GM15510 (cell line): ENCODE measurements around the gene MINK1.
A peak's percentile ranks its signal among the peaks of the same experiment; 100 is the strongest.

Experiments
- POLR2A ChIP-seq: IDR thresholded peaks from 3 replicates; pipeline ENCODE4 v1.6.1; 2011; ENCODE audit warnings: borderline replicate concordance; ENCODE audit not compliant: insufficient read length; ENCODE audit errors: extremely low read depth

Gene MINK1

GRCh38 chr17:4897198-4897687, 64.1 kb downstream of the MINK1 start:
- TF ChIP-seq POLR2A, result no peak

DNA sequence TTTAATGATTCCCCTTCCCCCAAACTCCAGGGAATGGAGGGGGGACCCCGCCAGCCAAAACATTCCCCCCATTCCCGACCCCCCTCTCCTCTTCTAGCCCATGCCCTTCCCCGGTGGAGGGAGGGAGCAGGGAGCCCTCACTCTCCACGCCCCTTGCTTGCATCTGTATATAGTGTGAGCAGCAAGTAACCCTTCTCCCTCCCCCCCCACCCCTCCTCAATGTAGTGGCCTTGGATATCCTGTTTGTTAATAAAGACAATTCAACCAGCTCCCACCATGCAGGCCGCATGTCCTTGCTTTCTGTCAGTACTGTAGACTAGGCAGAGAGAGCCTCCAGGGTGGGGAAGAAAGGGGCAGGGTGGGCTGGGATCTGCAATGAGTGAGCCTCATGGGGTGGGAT, 64.6 kb downstream of the MINK1 start:
- TF ChIP-seq POLR2A, result no peak

- TF ChIP-seq POLR2A, result no peak
Observed at GRCh38 chr17:4898351-4898750, 65.2 kb downstream of the MINK1 start.

DNA sequence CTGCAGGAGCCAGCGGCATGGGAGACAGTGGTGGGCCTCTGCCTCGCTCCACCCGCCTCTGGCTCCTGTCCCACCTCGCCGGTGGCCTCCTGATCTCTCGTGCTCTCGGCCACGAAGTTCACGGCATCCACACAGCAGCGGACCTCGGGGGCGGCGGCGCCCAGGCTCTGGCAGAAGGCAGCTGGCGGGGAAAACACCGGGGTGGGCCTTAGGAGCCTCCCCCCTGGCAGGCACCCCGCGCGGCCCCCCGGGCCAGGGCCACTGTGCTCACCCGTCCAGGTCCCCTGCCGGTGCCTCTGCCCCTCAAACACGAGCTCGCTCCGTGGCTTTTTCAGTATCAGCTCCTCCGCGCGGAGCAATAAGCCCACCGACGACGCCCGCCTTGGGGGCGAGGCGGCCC, 65.8 kb downstream of the MINK1 start:
- peak; percentile 21 for TF ChIP-seq POLR2A

- no peak for TF ChIP-seq POLR2A
Observed at GRCh38 chr17:4899341-4900230, 66.4 kb downstream of the MINK1 start, which contains the start of gene C17orf107. C17orf107 (plus strand) TSS chr17:4899536; CDS start chr17:4899763, 227 bp downstream.

DNA sequence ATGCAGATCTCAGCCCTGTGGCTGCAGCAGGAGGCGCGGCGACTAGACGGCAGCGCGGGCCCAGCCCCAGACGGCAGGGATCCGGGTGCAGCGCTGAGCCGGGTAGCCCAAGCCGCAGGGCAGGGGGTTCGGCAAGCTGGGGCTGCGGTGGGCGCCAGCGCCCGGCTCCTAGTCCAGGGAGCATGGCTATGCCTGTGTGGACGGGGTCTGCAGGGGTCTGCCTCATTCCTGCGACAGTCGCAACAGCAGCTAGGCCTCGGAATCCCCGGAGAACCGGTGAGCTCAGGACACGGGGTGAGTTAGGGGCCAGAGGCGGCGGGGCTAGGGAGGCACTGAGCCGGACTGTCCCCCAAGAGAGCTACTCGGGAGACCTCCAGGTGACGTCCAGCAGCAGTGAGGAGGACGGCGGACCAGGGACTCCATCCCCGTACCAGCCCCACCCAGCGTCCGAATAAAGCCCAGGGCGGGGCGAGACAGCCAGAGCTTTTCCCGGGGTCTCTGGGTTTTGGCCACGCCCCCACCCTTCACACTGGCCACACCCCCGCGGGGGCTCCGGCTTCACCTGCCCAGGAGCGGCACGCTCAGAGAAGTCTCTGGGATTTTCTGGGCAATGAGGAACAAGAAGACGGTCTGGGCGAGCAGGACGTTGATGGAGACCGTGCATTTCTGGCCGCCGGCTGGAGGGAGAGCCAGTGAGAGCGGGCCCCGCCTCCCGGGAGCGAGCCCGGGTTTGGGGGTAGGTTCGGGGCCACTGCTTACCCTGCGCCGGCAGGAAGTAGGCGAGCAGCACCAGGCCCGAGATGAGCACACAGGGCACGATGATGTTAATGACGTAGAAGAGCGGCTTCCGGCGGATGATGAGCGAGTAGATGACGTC, 67.3 kb downstream of the MINK1 start:
- TF ChIP-seq POLR2A, result no peak

GRCh38 chr17:4901108-4901647, 68.0 kb downstream of the MINK1 start:
- no peak for TF ChIP-seq POLR2A

DNA sequence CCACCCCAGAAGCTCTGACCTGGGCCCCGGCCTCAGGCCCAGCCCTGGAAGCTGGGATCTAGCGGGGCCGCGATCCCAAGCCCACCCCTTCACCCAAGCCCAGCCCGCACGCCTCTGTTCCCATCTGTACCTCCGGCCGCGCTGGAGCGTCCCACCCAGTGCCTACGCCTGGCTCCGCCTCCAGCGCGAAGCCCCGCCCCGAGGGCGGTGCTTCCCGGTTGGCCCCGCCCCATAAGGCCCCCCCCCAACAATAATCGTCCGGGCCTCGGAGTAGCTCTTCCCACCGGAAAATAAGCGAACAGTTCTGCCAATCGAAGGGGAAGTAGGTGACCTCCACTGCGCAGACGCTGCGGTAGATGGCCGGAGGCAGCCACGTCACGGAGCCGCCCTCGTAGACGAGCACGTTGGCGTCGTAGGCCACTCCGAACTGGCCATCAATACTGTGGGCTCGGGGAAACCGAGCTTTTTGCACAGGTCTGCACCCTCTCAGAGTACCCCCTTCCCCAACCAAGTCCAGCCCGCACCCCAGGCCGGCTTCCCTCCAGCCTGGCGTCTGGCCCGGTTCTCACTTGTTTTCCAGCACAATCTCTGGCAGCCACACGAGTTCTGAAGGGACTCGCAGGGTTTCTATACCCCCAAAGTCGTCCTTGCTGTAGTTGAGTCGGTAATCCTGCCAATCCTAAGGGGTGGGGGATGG, 68.7 kb downstream of the MINK1 start:
- TF ChIP-seq POLR2A, result no peak

DNA sequence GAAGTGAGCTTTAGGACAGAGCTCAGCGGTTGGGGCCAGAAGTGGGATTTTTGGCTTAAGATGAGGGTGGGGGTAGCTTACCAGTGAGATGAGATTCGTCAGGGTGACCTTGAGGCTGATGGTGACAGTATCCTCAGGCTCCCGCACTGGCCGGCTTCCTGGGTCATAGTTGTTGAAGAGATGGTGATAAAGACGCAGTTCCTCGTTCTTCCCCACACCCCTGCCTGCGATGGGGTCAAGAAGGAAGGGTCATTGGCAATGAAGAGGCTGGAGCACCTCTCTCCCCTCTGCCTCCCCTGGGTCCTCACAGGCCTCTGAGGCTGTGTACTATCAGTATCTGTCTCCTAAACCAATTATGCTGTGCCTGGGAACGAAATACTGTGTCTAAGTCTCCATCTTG, 69.4 kb downstream of the MINK1 start:
- TF ChIP-seq POLR2A, result no peak

DNA sequence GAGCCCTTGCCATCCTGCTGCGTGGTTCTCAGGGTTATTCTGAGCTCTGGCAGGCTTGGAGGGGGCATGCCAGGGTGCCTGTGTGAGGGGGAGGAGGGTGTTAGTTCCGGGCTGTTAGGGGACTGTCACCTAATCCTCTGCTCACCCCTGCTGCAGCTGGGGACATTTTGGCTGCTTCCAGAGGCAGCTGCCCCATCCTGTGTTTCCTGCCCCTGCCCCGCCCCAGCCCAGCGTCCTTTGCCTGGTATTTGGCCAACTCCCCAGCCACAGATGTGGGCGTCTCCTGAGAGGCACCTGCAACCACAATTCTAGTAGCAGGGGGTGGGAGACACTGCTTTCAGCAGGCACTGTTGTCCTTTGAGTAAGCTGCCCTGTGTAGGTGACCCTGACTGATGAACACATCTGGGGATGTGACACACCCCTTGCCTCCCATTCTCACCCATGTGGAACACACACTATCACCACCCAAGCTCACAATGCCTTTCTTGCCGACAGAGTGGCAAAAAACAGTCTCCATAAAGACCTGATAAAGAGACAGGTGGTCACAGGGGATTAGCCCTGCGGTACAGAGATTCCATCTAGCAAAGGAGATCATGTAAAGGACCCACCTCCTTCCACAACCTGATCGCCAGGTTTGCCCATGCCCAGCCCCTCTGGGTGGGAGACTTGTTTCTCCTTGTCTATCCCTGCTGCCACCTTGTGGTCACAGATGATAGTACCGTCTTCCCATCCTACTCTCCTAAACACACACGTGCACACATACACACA, 70.1 kb downstream of the MINK1 start, which contains the start of gene CHRNE:
CHRNE (minus strand) TSS at position 48 of the 768 bp plus-strand sequence; CDS start at position 13, 35 bp downstream.
- TF ChIP-seq POLR2A, result no peak

DNA sequence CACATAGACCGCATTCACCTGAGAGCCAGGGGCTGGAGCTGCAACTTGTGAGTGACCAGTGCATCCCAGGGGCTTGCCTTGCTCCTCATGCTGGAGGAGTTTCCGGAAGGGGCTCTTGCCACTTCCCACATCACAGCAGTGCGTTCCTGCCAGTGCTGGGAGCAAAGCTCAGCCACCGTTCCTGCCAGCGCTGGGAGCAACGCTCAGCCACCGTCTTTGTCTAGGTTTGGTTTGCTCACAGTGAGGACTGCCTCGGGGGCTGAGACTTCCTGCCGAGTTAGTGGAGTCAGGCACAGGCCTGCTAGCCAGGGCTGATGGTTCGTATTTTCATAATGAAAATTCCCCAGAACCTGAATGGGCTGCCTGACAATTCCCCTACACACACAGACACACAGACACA, 75.2 kb downstream of the MINK1 start:
- TF ChIP-seq POLR2A, result no peak

GRCh38 chr17:4908711-4909496, 75.8 kb downstream of the MINK1 start:
- TF ChIP-seq POLR2A, result no peak

DNA sequence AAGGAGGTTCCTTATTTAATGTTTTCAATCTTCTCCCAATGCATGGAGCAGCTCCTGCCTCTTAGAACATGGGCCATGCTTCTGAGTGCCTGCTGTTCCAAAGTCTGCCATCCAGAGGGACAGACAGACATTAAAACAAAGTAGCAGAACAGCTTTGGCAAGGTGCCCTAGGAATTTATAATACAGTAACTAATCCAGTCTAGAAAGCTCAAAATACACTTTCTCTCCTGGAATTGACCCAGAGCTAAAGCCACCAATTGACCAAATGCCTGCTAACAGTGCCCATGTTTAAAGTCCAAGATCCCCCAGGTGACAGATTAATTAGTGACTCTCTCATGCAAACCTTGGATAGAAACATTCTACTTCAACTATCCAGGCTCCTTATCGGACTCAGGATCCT, 80.9 kb downstream of the MINK1 start:
- no peak for TF ChIP-seq POLR2A
